ENCODE data around the gene KMT2D.

GRCh38 chr12:49070971-49071370 lies 10.4 kb upstream of the KMT2D start:
- TF ChIP-seq EZH2 (IDR thresholded peaks at IDR 0.05; ENCODE audit: insufficient read depth, low read length): no peak
- TF ChIP-seq, protein P1, sequence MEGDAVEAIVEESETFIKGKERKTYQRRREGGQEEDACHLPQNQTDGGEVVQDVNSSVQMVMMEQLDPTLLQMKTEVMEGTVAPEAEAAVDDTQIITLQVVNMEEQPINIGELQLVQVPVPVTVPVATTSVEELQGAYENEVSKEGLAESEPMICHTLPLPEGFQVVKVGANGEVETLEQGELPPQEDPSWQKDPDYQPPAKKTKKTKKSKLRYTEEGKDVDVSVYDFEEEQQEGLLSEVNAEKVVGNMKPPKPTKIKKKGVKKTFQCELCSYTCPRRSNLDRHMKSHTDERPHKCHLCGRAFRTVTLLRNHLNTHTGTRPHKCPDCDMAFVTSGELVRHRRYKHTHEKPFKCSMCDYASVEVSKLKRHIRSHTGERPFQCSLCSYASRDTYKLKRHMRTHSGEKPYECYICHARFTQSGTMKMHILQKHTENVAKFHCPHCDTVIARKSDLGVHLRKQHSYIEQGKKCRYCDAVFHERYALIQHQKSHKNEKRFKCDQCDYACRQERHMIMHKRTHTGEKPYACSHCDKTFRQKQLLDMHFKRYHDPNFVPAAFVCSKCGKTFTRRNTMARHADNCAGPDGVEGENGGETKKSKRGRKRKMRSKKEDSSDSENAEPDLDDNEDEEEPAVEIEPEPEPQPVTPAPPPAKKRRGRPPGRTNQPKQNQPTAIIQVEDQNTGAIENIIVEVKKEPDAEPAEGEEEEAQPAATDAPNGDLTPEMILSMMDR (IDR thresholded peaks at IDR 0.05; ENCODE audit: insufficient read depth, low read depth, low read length): no peak

Data from astrocyte (in vitro differentiated cells and primary cell).